Measurements from ENCODE around the gene DESI1. TPM values are rescaled to one million over a fixed set of nuclear protein-coding genes. Genes with fewer than 3 reads are reported as not detected.

Gene DESI1
- total and polyA plus RNA-seq, 2 of the 13 experiments (the other 11 are each of a cell fraction or from before 2014, with no cell fraction given): 21.6 to 29.2 TPM

GRCh38 chr22:41647771-41648170, 26.9 kb upstream of the DESI1 start:
- Histone ChIP-seq H3K4me3 (replicated peaks in 1 of 3; ENCODE audit: insufficient read depth in 1 of 3, low read depth in 2 of 3, low read length in 3 of 3) (no peak overlapping the region), H3K27me3 (ENCODE audit: control insufficient read depth in 1 of 2, insufficient read depth in 2 of 2, low read length in 2 of 2) (no peaks in the 10 kb centered on the region; a peak in 1 of 5 replicates), H3K4me1 (ENCODE audit: insufficient read depth, low read length) (peaks cover 12% of the 10 kb centered on the region), H2AFZ (ENCODE audit: low read length) (no peak overlapping the region), H3K9me3 (ENCODE audit: low read length) (no peaks in the 10 kb centered on the region), H3K4me2 (ENCODE audit: low read depth, low read length) (no peak overlapping the region), H3K36me3 (replicated peaks in 1 of 2; ENCODE audit: control insufficient read depth in 1 of 2, insufficient read depth in 2 of 2, low read length in 2 of 2) (peaks cover 18 to 69% of the 10 kb centered on the region in 2 experiments), H3K9ac (ENCODE audit: insufficient read depth, low read depth, low read length) (no peak overlapping the region), H4K20me1 (ENCODE audit: insufficient read depth, low read length) (peaks cover 3% of the 10 kb centered on the region; the same call in 1 of the 2 replicates), H3K79me2 (ENCODE audit: insufficient read depth, low read length) (peaks cover 3% of the 10 kb centered on the region), H3K27ac (ENCODE audit: extremely low read length, insufficient read depth, low read length) (no peak overlapping the region)
- ChIA-PET POLR2A (interaction anchor here (2.6 kb wide), 1 partner anchor 26 kb away, joined by 8 read pairs; the partner anchor contains the start of genes DESI1 and XRCC6), CTCF (ENCODE audit: low intra/inter-chr PET ratio, low total read pairs) (no interaction called here)
- DNase-seq (ENCODE audit: low spot score) (no peak), ATAC-seq (no peak), FAIRE-seq (no peak)
- BruUV-seq (replicated peaks): no TSS peak
- TF ChIP-seq MED8 (CRISPR knock-in tag; IDR thresholded peaks at IDR 0.05; ENCODE audit: insufficient replicate concordance) (no peak), PCBP1 (IDR thresholded peaks at IDR 0.05; ENCODE audit: borderline replicate concordance, low read depth, low read length) (0 out of 2 replicates have a peak, but pooled peaks have one; percentile 60), SSRP1 (CRISPR knock-in tag; IDR thresholded peaks at IDR 0.05) (no peak), GTF3A (CRISPR knock-in tag; conservative IDR thresholded peaks at IDR 0.05) (no peak), ZFYVE20 (CRISPR knock-in tag; IDR thresholded peaks at IDR 0.05; ENCODE audit: borderline replicate concordance, low read depth) (no peak), ZNF609 (CRISPR knock-in tag; IDR thresholded peaks at IDR 0.05; ENCODE audit: borderline replicate concordance) (no peak), ZNF644 (CRISPR knock-in tag; IDR thresholded peaks at IDR 0.05; ENCODE audit: low read depth) (no peak), ZNF263 (CRISPR knock-in tag; IDR thresholded peaks at IDR 0.05) (no peak), HNRNPK (IDR thresholded peaks at IDR 0.05; ENCODE audit: low read depth, low read length, poor library complexity, severe bottlenecking) (peak; percentile 96)
- in situ Hi-C loops (cut with HindIII; ENCODE audit: extremely low pct_ligation_motif_present, low pct_unique_long_range_greater_than_20kb): no loop called here
- intact Hi-C loops (cut with micrococcal nuclease; ENCODE audit: unreplicated experiment): no loop called here
- WGBS (ENCODE audit: low lambda C conversion rate): 93% methylated on average over 3 of the region's 3 CpGs

Measured in HepG2 (cell line).